ENCODE data around the gene SBK3. TPM values are rescaled to one million over a fixed set of nuclear protein-coding genes. Genes with fewer than 3 reads are reported as not detected.
A peak's percentile ranks its signal among the peaks of the same experiment; 100 is the strongest.

The SBK3 gene
- total RNA-seq, 1 donor from 2014 or later, result not detected

- Mint-ChIP-seq H3K27ac (ENCODE audit: unreplicated experiment) (peak overlapping the region; percentile 54), H3K4me3 (ENCODE audit: unreplicated experiment) (no peak overlapping the region), H3K9me3 (ENCODE audit: low read depth) (no peaks in the 10 kb centered on the region), H3K36me3 (ENCODE audit: low read depth) (peaks cover 1% of the 10 kb centered on the region), H3K4me1 (ENCODE audit: low read depth) (peaks cover 25% of the 10 kb centered on the region), H3K27me3 (ENCODE audit: low read depth) (no peaks in the 10 kb centered on the region)
- TF ChIP-seq, protein P1, sequence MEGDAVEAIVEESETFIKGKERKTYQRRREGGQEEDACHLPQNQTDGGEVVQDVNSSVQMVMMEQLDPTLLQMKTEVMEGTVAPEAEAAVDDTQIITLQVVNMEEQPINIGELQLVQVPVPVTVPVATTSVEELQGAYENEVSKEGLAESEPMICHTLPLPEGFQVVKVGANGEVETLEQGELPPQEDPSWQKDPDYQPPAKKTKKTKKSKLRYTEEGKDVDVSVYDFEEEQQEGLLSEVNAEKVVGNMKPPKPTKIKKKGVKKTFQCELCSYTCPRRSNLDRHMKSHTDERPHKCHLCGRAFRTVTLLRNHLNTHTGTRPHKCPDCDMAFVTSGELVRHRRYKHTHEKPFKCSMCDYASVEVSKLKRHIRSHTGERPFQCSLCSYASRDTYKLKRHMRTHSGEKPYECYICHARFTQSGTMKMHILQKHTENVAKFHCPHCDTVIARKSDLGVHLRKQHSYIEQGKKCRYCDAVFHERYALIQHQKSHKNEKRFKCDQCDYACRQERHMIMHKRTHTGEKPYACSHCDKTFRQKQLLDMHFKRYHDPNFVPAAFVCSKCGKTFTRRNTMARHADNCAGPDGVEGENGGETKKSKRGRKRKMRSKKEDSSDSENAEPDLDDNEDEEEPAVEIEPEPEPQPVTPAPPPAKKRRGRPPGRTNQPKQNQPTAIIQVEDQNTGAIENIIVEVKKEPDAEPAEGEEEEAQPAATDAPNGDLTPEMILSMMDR (IDR thresholded peaks at IDR 0.05), result no peak
- no peak for DNase-seq (ENCODE audit: low spot score)
These were observed 53.6 kb downstream of the SBK3 start for GRCh38 chr19:55491546-55492360.

Other genes with a start within 250 kb of the SBK3 start
- not detected in 3 replicates for gene TMEM150B, start 220.2 kb downstream of the SBK3 start, total RNA-seq
- gene KMT5C, start 205.7 kb downstream of the SBK3 start, total RNA-seq, result 9.5 to 14.6 TPM (median 9.7 TPM) in 3 replicates
- 0.17 to 0.23 TPM in 2 of 3 replicates, not detected in the other for gene COX6B2, start 190.8 kb downstream of the SBK3 start, total RNA-seq
- gene GARIN5B, start 182.3 kb downstream of the SBK3 start, total RNA-seq, result not detected in 3 replicates
- 2.8 to 3.7 TPM (median 3.1 TPM) in 3 replicates for gene IL11, start 175.1 kb downstream of the SBK3 start, total RNA-seq
- 0.52 to 1.0 TPM in 2 of 3 replicates, not detected in the other for gene TMEM190, start 168.7 kb downstream of the SBK3 start, total RNA-seq
- gene TMEM238, start 161.3 kb downstream of the SBK3 start, total RNA-seq, result 0.59 to 1.0 TPM (median 0.85 TPM) in 3 replicates
- gene RPL28, start 159.6 kb downstream of the SBK3 start, total RNA-seq, result 1,343 to 1,376 TPM (median 1,346 TPM) in 3 replicates
- gene UBE2S, start 137.8 kb downstream of the SBK3 start, total RNA-seq, result 60.0 to 79.7 TPM (median 78.6 TPM) in 3 replicates
- gene SHISA7, start 102.2 kb downstream of the SBK3 start, total RNA-seq, result not detected in 3 replicates
- 39.8 to 47.2 TPM (median 39.8 TPM) in 3 replicates for gene ISOC2, start 83.9 kb downstream of the SBK3 start, total RNA-seq
- not detected in 3 replicates for gene C19orf85, start 80.8 kb downstream of the SBK3 start, total RNA-seq
- 9.1 to 9.7 TPM (median 9.4 TPM) in 3 replicates for gene ZNF628, start 68.9 kb downstream of the SBK3 start, total RNA-seq
- 32.1 to 50.0 TPM (median 33.1 TPM) in 3 replicates for gene NAT14, start 60.4 kb downstream of the SBK3 start, total RNA-seq
- gene SSC5D, start 57.1 kb downstream of the SBK3 start, total RNA-seq, result 33.6 to 50.0 TPM (median 34.5 TPM) in 3 replicates
- gene SBK2, start 8.4 kb downstream of the SBK3 start, total RNA-seq, result not detected in 3 replicates
- 15.7 to 23.6 TPM (median 23.1 TPM) in 3 replicates for gene ZNF579, start 35.3 kb upstream of the SBK3 start, total RNA-seq
- 11.3 to 14.7 TPM (median 14.4 TPM) in 3 replicates for gene FIZ1, start 54.0 kb upstream of the SBK3 start, total RNA-seq
- 10.1 to 11.0 TPM (median 10.8 TPM) in 3 replicates for gene ZNF524, start 54.7 kb upstream of the SBK3 start, total RNA-seq
- 16.1 to 18.1 TPM (median 16.4 TPM) in 3 replicates for gene ZNF865, start 60.1 kb upstream of the SBK3 start, total RNA-seq
- 6.1 to 7.9 TPM (median 6.4 TPM) in 3 replicates for gene ZNF784, start 79.0 kb upstream of the SBK3 start, total RNA-seq
- gene ZNF580, start 95.5 kb upstream of the SBK3 start, total RNA-seq, result 42.3 to 59.8 TPM (median 45.0 TPM) in 3 replicates
- 20.8 to 24.7 TPM (median 24.2 TPM) in 3 replicates for gene ZNF581, start 98.1 kb upstream of the SBK3 start, total RNA-seq
- gene CCDC106, start 102.7 kb upstream of the SBK3 start, total RNA-seq, result 20.9 to 26.5 TPM (median 23.5 TPM) in 3 replicates
- 119 to 137 TPM (median 129 TPM) in 3 replicates for gene U2AF2, start 109.5 kb upstream of the SBK3 start, total RNA-seq
- 105 to 127 TPM (median 124 TPM) in 3 replicates for gene EPN1, start 129.7 kb upstream of the SBK3 start, total RNA-seq
- gene NLRP9, start 192.9 kb upstream of the SBK3 start, total RNA-seq, result not detected in 3 replicates
- gene RFPL4A, start 213.6 kb upstream of the SBK3 start, total RNA-seq, result not detected in 3 replicates
- gene RFPL4AL1, start 223.6 kb upstream of the SBK3 start, total RNA-seq, result not detected in 3 replicates

Measured in chondrocyte (in vitro differentiated cells).